Activated T-helper 17 cell treated with anti-CD3 and anti-CD28 coated beads, Interleukin-2, amount 50 U/mL, for 72 hours (primary cell): ENCODE measurements around the gene CCNQ. TPM values are rescaled to one million over a fixed set of nuclear protein-coding genes. Genes with fewer than 3 reads are reported as not detected.

ENCODE experiments used
- ATAC-seq: fragments of 150-1000 bp; cut with Tn5 transposase; replicated peaks from 2 replicates; pipeline ENCODE4 v1.10.0; 2021; ENCODE audit warnings: mild to moderate bottlenecking, moderate library complexity
- H3K27ac Mint-ChIP-seq: one replicate; pipeline ENCODE4 v1.8.0; 2022; ENCODE audit warnings: mixed read lengths
- H3K27me3 Mint-ChIP-seq: one replicate; pipeline ENCODE4 v1.8.0; 2022; ENCODE audit warnings: mixed read lengths
- H3K36me3 Mint-ChIP-seq: one replicate; pipeline ENCODE4 v1.8.0; 2022; ENCODE audit warnings: low read depth, mild to moderate bottlenecking, mixed read lengths
- H3K4me1 Mint-ChIP-seq: one replicate; pipeline ENCODE4 v1.8.0; 2022; ENCODE audit warnings: mixed read lengths
- H3K4me3 Mint-ChIP-seq: one replicate; pipeline ENCODE4 v1.8.0; 2022; ENCODE audit warnings: mild to moderate bottlenecking, mixed read lengths
- H3K9me3 Mint-ChIP-seq: one replicate; pipeline ENCODE4 v1.8.0; 2022; ENCODE audit warnings: mixed read lengths
- total RNA-seq, 2 donors: library from RNA; stranded (reverse); gene quantifications; one replicate each; pipeline ENCODE4 v1.2.3, GENCODE V29; 2022

Gene CCNQ
- total RNA-seq, 2 donors from 2014 or later: 9.1 to 26.4 TPM

GRCh38 chrX:153631907-153632594, 33.1 kb upstream of the CCNQ start:
- no peaks in the 10 kb centered on the region for H3K9me3 Mint-ChIP-seq
- no peak overlapping the region for H3K4me3 Mint-ChIP-seq
- no peak for ATAC-seq
- H3K4me1 Mint-ChIP-seq: no peaks in the 10 kb centered on the region
- H3K36me3 Mint-ChIP-seq: no peaks in the 10 kb centered on the region
- no peak overlapping the region for H3K27ac Mint-ChIP-seq
- H3K27me3 Mint-ChIP-seq: peaks cover 3% of the 10 kb centered on the region

- no peaks in the 10 kb centered on the region for H3K9me3 Mint-ChIP-seq
- H3K36me3 Mint-ChIP-seq: no peaks in the 10 kb centered on the region
- no peak overlapping the region for H3K27ac Mint-ChIP-seq
- no peak overlapping the region for H3K4me3 Mint-ChIP-seq
- no peaks in the 10 kb centered on the region for H3K4me1 Mint-ChIP-seq
- peaks cover 3% of the 10 kb centered on the region for H3K27me3 Mint-ChIP-seq
- ATAC-seq: no peak
These were observed 32.4 kb upstream of the CCNQ start for GRCh38 chrX:153631346-153631745.

GRCh38 chrX:153628665-153629064, 29.7 kb upstream of the CCNQ start:
- no peak for ATAC-seq
- Mint-ChIP-seq H3K9me3 (no peaks in the 10 kb centered on the region), H3K27me3 (peaks cover 3% of the 10 kb centered on the region), H3K4me3 (no peak overlapping the region), H3K27ac (no peak overlapping the region), H3K4me1 (no peaks in the 10 kb centered on the region), H3K36me3 (no peaks in the 10 kb centered on the region)

GRCh38 chrX:153628129-153628528, 29.2 kb upstream of the CCNQ start:
- H3K27ac Mint-ChIP-seq: no peak overlapping the region
- no peaks in the 10 kb centered on the region for H3K4me1 Mint-ChIP-seq
- H3K36me3 Mint-ChIP-seq: no peaks in the 10 kb centered on the region
- no peak for ATAC-seq
- H3K9me3 Mint-ChIP-seq: no peaks in the 10 kb centered on the region
- peaks cover 3% of the 10 kb centered on the region for H3K27me3 Mint-ChIP-seq
- H3K4me3 Mint-ChIP-seq: no peak overlapping the region

GRCh38 chrX:153627675-153628111, 28.8 kb upstream of the CCNQ start:
- Mint-ChIP-seq H3K27me3 (peaks cover 3% of the 10 kb centered on the region), H3K9me3 (no peaks in the 10 kb centered on the region), H3K4me1 (no peaks in the 10 kb centered on the region), H3K4me3 (no peak overlapping the region), H3K36me3 (no peaks in the 10 kb centered on the region), H3K27ac (no peak overlapping the region)
- ATAC-seq: no peak

- Mint-ChIP-seq H3K27me3 (peaks cover 3% of the 10 kb centered on the region), H3K9me3 (no peaks in the 10 kb centered on the region), H3K4me3 (no peak overlapping the region), H3K4me1 (no peaks in the 10 kb centered on the region), H3K36me3 (no peaks in the 10 kb centered on the region), H3K27ac (no peak overlapping the region)
- no peak for ATAC-seq
These were observed 28.1 kb upstream of the CCNQ start for GRCh38 chrX:153626863-153627674.

GRCh38 chrX:153626025-153626633, 27.2 kb upstream of the CCNQ start:
- no peak overlapping the region for H3K4me3 Mint-ChIP-seq
- no peak overlapping the region for H3K27ac Mint-ChIP-seq
- ATAC-seq: no peak
- peaks cover 2% of the 10 kb centered on the region for H3K27me3 Mint-ChIP-seq
- no peaks in the 10 kb centered on the region for H3K36me3 Mint-ChIP-seq
- no peaks in the 10 kb centered on the region for H3K9me3 Mint-ChIP-seq
- H3K4me1 Mint-ChIP-seq: no peaks in the 10 kb centered on the region

GRCh38 chrX:153625271-153626024, 26.5 kb upstream of the CCNQ start:
- no peak for ATAC-seq
- H3K9me3 Mint-ChIP-seq: no peaks in the 10 kb centered on the region
- no peak overlapping the region for H3K27ac Mint-ChIP-seq
- H3K36me3 Mint-ChIP-seq: no peaks in the 10 kb centered on the region
- H3K4me1 Mint-ChIP-seq: no peaks in the 10 kb centered on the region
- H3K27me3 Mint-ChIP-seq: no peaks in the 10 kb centered on the region
- no peak overlapping the region for H3K4me3 Mint-ChIP-seq

GRCh38 chrX:153624196-153625091, 25.5 kb upstream of the CCNQ start:
- Mint-ChIP-seq H3K9me3 (no peaks in the 10 kb centered on the region), H3K4me1 (no peaks in the 10 kb centered on the region), H3K27me3 (no peaks in the 10 kb centered on the region), H3K4me3 (no peak overlapping the region), H3K27ac (no peak overlapping the region), H3K36me3 (no peaks in the 10 kb centered on the region)
- no peak for ATAC-seq

GRCh38 chrX:153623310-153624029, 24.5 kb upstream of the CCNQ start:
- ATAC-seq: no peak
- H3K4me3 Mint-ChIP-seq: no peak overlapping the region

GRCh38 chrX:153622661-153623309, 23.8 kb upstream of the CCNQ start:
- H3K36me3 Mint-ChIP-seq: no peaks in the 10 kb centered on the region
- no peaks in the 10 kb centered on the region for H3K4me1 Mint-ChIP-seq
- no peaks in the 10 kb centered on the region for H3K9me3 Mint-ChIP-seq
- no peak overlapping the region for H3K27ac Mint-ChIP-seq
- no peak overlapping the region for H3K4me3 Mint-ChIP-seq
- H3K27me3 Mint-ChIP-seq: no peaks in the 10 kb centered on the region
- no peak for ATAC-seq

More at GRCh38 chrX:153623310-153624029, 24.5 kb upstream of the CCNQ start:
- no peak overlapping the region for H3K27ac Mint-ChIP-seq
- H3K27me3 Mint-ChIP-seq: no peaks in the 10 kb centered on the region
- no peaks in the 10 kb centered on the region for H3K36me3 Mint-ChIP-seq
- no peaks in the 10 kb centered on the region for H3K9me3 Mint-ChIP-seq
- no peaks in the 10 kb centered on the region for H3K4me1 Mint-ChIP-seq

GRCh38 chrX:153621949-153622598, 23.1 kb upstream of the CCNQ start:
- no peak for ATAC-seq
- Mint-ChIP-seq H3K4me1 (no peaks in the 10 kb centered on the region), H3K4me3 (no peak overlapping the region), H3K9me3 (no peaks in the 10 kb centered on the region), H3K27me3 (no peaks in the 10 kb centered on the region), H3K27ac (no peak overlapping the region), H3K36me3 (no peaks in the 10 kb centered on the region)
